Hippocampal formation (tissue), 2 donors: ENCODE measurements around the gene NSG1.

Experiments
- DNase-seq, 2 donors: peaks; one replicate each; lab custom pipeline; 2025; lab: John Stamatoyannopoulos, UW

The NSG1 gene

GRCh38 chr4:4396628-4397440 lies 9.9 kb downstream of the NSG1 start:
- no peak for DNase-seq

GRCh38 chr4:4397441-4397819 lies 10.5 kb downstream of the NSG1 start:
- no peak for DNase-seq

- DNase-seq, result no peak
These were observed 11.5 kb downstream of the NSG1 start for GRCh38 chr4:4398430-4398829.

- DNase-seq, result no peak
These were observed 14.1 kb downstream of the NSG1 start for GRCh38 chr4:4401036-4401435.

DNA sequence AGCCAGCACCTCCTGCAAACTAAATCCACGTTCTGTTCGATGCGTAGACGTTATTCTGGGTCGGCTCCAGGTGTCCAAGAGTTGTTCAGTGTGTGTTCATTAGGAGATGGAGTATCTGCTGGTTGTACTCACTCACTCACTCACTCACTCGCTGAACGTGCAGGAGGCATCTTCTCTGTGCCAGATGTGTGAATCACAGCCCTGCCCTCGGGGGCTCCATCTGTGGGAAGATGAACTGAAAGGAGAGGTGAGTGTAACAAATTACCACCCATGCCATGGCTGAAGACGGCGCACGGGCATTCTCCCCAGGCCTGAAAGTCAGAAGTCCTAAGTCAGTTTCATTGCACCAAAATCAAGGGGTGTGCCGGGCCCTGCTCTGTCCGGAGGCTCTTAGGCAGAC lies 16.1 kb downstream of the NSG1 start:
- no peak for DNase-seq

GRCh38 chr4:4405358-4405962 lies 18.6 kb downstream of the NSG1 start:
- DNase-seq, result no peak

DNA sequence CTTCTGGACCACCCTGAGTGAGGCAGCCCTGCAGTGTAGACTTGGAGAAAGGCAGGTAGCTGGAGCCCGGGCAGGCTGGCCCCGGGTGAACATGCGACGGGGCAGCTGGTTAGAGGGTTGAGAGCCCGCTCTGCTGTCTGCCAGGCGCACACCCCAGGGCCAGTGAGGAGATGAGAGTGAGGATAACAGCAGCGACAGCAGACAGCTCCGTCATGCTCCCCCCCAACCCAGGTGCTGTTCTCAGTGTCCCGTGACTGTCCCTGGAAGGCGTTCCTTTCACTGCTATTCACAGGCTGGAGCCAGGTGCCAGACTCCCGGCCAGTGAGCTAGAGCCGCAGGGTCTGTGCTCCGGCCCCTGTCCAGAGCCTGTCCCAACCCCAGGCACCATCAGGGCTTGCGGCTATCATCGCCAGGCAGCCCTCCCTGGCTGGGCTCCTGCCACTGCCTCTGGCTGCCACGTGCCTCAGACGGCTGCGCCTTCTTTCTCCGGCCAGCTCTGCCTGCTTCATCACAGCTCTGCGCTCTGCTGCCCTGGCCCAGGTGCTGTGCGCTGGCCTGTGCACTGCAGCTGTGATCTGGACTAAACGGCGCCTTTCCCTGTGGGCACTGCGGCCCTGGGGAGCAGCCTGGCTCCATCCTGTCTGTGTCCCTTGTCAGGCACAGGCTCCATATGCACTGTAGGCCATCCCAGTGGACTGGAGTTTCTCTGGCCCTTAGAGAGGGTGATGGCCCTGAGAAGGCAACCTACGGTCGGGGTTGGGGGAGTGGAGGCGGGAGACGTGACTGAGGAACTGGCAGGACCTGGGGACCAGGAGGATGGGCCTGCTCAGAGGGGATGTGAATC lies 19.8 kb downstream of the NSG1 start:
- no peak for DNase-seq

GRCh38 chr4:4407299-4408131 lies 20.6 kb downstream of the NSG1 start:
- no peak for DNase-seq

DNA sequence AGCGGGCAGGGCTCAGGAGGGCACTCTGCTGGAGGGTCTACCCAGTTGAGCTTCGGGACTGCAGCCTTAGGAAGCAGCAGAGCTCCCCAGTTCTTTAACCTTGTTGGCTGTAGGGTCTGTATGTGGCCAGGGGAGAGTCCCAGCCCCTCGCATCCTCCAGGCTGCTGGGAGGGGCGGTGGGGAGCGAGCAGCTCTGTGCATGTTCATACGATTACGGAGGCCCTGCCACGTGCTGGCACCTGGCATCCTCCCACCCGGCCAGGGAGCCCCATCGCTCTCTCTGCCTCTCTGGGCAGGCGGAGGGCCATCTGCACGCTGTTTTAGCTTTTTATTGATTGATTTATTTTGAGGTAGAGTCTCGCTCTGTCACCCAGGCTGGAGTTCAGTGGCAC lies 21.2 kb downstream of the NSG1 start:
- DNase-seq, result no peak

- DNase-seq, result no peak
These were observed 21.9 kb downstream of the NSG1 start for GRCh38 chr4:4408576-4409335.

- no peak for DNase-seq
These were observed 22.7 kb downstream of the NSG1 start for GRCh38 chr4:4409416-4410115.

DNA sequence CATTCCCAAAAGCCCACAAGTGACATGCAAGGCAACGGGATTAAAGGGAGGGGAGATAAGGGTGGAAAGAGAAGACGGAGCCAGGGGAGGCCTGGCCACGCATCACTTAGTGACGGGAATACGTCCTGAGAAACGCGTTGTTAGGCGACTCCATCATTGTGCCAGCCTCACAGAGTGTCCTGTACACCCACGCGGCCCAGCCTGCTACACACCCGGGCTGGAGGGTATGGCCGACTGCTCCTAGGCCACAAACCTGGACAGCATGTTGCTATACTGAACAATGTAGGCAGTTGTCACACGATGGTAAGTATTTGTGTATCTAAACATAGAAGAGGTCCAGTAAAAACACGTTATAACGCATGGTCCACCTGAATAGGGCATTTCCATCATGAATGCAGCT lies 23.4 kb downstream of the NSG1 start:
- no peak for DNase-seq

DNA sequence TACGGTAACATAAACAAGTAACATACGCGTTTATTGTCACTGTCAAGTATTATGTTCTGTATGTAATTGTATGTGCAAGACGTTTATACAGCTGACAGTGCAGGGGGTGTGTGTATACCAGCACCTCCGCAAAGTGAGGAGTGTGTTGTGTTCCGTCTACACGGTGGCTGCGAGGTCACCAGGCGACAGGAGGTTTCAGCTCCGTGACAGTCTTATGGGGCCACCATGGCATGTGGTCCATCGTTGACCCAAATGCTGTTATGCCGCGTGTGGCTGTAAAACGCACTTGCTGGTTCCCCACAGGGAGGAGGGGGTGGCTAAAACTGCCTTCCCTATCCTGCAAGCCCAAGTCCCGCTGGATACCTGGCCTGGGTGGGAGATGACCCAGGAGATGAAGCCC lies 25.0 kb downstream of the NSG1 start:
- no peak for DNase-seq

- DNase-seq, result no peak
These were observed 25.9 kb downstream of the NSG1 start for GRCh38 chr4:4412641-4413372.

GRCh38 chr4:4413373-4413725 lies 26.4 kb downstream of the NSG1 start:
- DNase-seq, result no peak

DNA sequence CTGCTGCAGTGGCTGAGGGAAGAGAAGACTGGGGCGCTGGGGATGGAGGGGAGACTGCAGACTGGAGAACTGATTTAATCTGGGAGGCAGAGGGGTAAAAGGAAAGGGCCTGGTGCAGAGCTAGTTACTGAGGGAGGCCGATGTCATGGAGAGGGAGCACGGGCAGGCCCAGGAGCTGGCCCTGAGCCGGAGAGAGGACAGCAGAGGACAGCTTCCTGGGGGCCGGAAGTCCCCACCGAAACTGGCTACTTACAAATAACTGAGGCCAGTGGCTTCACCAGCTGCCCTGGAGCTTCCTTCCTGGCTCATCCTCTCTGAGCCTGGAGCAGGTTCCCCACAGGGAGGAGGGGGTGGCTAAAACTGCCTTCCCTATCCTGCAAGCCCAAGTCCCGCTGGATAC lies 26.9 kb downstream of the NSG1 start:
- no peak for DNase-seq

- no peak for DNase-seq
These were observed 28.4 kb downstream of the NSG1 start for GRCh38 chr4:4415107-4415805.

DNA sequence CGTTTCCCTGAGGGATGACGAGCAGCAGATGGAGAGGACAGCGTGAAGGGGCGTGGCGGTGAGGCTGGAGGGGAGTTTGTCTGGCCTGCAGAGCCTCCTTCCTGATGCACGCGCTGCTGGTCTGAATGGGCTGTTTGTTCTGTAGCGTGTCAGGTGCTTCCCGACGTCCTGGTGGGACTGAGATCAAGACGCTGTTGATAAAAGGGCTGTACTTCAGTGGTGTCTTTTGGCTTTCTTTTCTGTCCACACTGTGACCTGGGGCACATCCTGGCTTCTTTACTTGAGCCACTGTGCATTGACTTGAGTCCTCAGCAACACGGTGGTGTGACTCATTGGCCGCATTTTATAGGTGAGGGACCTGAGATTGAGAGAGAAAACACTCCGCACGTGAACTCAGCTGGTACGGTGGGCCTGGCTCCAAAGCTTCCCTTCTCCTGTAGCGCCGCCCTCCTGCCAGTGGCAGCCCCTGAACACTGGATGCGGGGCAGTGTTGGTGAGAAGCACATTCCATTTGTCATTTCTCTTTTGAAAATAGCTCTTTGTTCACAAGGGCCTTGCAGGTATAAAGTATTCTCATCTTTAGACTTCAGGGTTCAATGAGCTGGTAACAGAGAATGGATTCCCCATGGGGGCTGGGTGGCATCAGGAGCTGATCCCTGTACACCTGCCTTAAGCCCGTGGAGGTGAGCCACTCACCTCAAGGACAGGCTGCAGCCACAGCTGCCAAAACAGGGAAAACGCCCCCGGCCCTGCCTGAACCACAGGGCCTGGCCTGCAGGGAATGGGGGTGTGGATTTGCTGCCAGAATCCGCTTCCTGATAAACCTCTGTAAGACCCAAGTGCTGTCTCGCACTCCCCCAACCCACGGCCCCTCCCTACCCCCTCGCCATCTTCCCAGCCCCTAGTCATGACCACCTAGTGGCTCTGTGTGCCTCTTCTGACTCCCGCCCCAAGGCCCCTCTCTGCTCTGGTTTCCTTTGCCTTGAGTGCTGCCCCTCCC lies 29.2 kb downstream of the NSG1 start:
- DNase-seq, result no peak
